Activated CD8-positive, alpha-beta memory T cell treated with anti-CD3 and anti-CD28 coated beads, Interleukin-2, amount 50 U/mL, for 24 hours (primary cell): ENCODE data around the gene ELL.

ENCODE experiments used
- DNase-seq: peaks from one replicate; pipeline ENCODE4 v3.0.0-alpha.2; 2020; ENCODE audit errors: extremely low read depth

The ELL gene

DNA sequence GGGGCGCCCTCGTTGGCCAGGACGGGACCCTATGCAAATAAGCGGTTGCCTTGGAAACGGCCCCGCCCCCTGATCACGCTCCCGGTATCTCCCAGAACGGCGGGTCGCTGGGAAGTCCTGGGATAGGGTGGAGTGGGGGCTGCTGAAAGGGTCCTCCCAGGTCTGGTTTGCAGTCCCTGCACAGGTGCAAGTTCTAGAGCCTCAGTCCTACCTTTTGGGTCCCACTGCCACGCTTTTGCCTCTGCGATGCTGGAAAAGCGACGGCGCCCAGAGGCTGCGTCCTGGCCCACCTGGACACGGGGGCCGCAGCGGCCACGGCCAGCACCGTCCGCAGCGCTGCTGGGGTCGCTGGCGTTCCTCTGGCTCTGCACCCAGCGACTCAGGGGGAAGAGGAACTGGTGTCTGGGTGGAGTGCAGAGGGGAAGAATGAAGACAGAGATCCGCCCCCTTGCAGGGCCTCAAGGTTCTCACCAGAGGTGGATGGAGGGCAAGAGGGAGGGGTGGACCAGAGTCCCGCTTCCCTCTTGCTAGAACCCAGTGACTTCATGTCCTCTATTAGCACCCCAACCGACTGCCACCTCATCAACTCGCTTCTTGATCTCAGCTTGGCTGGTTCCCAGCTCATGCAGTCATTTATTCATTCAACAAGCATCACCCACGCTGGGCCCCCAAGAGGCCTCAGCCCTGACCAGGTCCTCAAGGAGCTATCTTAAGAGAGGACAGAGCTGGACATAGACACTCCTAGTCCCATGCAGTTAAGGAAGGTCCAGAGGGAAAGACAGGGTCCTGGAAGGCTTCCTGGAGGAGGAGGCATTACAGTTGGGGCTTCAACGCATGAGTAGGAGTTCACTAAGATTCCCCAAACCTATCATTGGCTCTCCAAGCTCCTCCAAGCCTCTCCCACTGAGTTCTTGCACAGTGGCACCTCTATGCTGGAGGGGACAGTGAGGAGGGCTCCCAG, 124.3 kb downstream of the ELL start, which contains the start of gene LRRC25:
Gene LRRC25 (minus strand): TSS at position 381 of the 961 bp plus-strand sequence. CDS start 659 bp downstream, outside the sequence.
- no peak for DNase-seq

DNA sequence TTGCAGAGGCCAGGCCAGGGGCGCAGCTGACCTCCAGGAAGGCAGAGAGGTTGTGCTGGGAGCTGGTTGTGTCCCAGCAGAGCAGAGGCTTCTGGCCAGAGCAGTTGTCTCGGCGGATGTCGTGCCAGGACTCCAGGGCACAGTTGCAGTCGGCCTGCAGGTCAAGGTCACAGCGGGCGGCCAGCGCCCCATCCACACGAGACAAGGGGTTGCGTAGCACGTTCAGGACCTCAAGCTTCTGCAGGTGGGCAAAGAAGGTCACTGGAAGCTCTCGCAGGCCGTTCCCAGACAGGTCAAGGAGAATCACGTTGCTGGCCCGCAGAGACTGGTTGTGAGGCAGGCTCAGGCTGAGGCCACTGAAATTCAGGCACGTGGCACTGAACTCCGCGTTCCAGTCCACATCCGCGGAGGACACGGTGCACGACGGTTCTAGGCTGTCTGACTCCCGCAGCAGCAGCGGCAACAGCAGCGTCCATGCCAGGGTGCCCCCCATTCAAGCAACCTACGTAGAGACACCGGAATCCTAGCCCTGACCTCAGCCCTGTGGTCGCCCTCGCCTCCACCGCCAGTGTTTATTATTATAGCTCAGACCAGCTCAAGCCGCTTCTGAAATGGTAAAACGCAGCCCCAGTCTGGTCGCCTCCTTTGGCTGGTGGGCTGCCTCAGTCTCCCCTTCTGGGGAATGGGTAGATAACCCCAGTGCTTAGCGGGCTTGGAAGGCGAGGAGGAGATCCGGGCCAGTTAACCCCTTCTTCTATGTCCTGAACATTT, 125.2 kb downstream of the ELL start:
- no peak for DNase-seq

DNA sequence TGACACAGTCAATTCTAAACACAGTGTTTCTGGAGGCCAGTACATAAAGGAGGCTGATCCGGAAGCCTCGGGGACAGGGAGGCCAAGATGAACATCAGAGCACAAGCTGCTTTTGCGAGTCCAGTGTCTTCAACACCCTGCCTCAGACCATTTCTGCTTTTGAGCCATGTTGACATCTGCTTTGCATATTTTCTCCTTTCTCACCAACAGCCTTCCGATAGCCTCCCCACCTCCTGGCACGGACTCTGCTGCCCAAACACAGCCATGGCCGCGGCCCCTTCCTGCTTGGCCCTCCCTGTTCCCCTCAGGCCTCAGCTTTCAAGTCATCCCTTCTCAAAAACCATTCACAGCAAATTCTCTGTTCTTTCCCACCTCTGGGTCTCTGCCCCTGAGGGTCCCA, 128.0 kb downstream of the ELL start:
- DNase-seq = no peak

DNA sequence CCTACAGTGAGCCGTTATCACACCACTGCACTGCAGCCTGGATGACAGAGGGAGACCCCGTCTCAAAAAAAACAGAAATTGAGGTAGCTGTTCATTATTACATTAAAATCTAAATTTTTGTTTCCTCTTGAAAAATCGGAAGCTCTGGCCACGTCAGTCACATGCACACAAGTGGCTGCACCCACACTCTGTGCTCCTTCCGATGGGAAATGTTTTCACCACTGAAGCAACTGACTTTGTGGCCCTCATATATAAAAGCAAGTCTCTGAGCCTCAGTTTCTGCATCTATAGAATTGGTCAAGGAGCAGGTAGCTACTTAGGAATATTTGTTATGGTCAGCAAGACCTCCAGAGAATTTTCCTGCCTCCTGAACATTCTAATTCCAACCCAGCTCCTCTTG, 128.9 kb downstream of the ELL start:
- no peak for DNase-seq
